Stomach (tissue), 4 donors: Measurements from ENCODE around the gene KIAA0232.

ENCODE experiments used
- CTCF ChIP-seq, 7 experiments: fragments of 450-650 bp in 4 of 7; fragments of 200-600 bp in 3 of 7; sonication (generic) in 3 of 7; IDR thresholded peaks; one replicate each; pipeline ENCODE4 v1.5.1; 2016 to 2019; ENCODE audit warnings: antibody characterized with exemption in 7 of 7, control low read depth in 2 of 7, mild to moderate bottlenecking in 1 of 7
- EP300 ChIP-seq: sonication (generic); formaldehyde crosslinking; IDR thresholded peaks from one replicate; pipeline ENCODE4 v1.6.1; 2017; ENCODE audit warnings: antibody characterized with exemption
- POLR2A ChIP-seq, 4 donors: fragments of 450-650 bp; IDR thresholded peaks; one replicate each; pipeline ENCODE4 v1.6.1; 2016; ENCODE audit warnings: antibody characterized with exemption in 4 of 4, control low read depth in 2 of 4, mild to moderate bottlenecking in 1 of 4, moderate library complexity in 1 of 4
- POLR2AphosphoS5 ChIP-seq, 3 donors: sonication (generic); formaldehyde crosslinking; IDR thresholded peaks; one replicate each; pipeline ENCODE4 v1.6.1; 2016; ENCODE audit warnings: antibody characterized with exemption in 3 of 3

- TF ChIP-seq CTCF (IDR thresholded peaks at IDR 0.05) (peak in 5 of 7 experiments; percentile 61 to 85 (median 83)), EP300 (no peak), POLR2A (IDR thresholded peaks at IDR 0.05) (no peak), POLR2AphosphoS5 (IDR thresholded peaks at IDR 0.05) (no peak)
These were observed 91.4 kb downstream of the KIAA0232 start for GRCh38 chr4:6873792-6874461.
